Ovary (tissue), 3 donors: ENCODE measurements around the gene QRICH1.

Experiments
- CTCF ChIP-seq, 3 donors: fragments of 450-650 bp in 2 of 3; fragments of 200-600 bp in 1 of 3; IDR thresholded peaks; one replicate each; pipeline versions ENCODE4 v1.5.1 to v1.8.0; 2016 to 2022; ENCODE audit warnings: antibody characterized with exemption in 3 of 3, mild to moderate bottlenecking in 1 of 3
- EP300 ChIP-seq: sonication (generic); formaldehyde crosslinking; IDR thresholded peaks from one replicate; pipeline ENCODE4 v1.6.1; 2017; ENCODE audit warnings: antibody characterized with exemption
- POLR2A ChIP-seq: fragments of 450-650 bp; IDR thresholded peaks from one replicate; pipeline ENCODE4 v1.6.1; 2017; ENCODE audit warnings: antibody characterized with exemption, mild to moderate bottlenecking, moderate library complexity
- donor health status: DM: no; HTN: no; CAD: no.

GRCh38 chr3:49131576-49131975 is 37.7 kb upstream of the QRICH1 start:
- TF ChIP-seq CTCF (IDR thresholded peaks at IDR 0.05) (no peak), POLR2A (no peak), EP300 (no peak)
